ENCODE measurements around the gene OVAAL.
"Not testable (repeated sequence)": the region's sequence is repeated elsewhere in the genome, so short reads cannot be mapped to it uniquely, and the experiment has no call there.

Gene OVAAL

GRCh38 chr1:180548686-180549317 lies 10.0 kb upstream of the OVAAL start:
- H3K4me3 ChIP-seq (ENCODE audit: low read depth, low read length): no peak overlapping the region
- no peak for DNase-seq (ENCODE audit: low read depth)
- no peak for TF ChIP-seq CTCF (conservative IDR thresholded peaks at IDR 0.05; ENCODE audit: low read depth, low read length)

GRCh38 chr1:180549770-180550169 lies 9.0 kb upstream of the OVAAL start:
- not testable (repeated sequence) for H3K4me3 ChIP-seq (ENCODE audit: low read depth, low read length); DNase-seq (ENCODE audit: low read depth)

- no peak overlapping the region for H3K4me3 ChIP-seq (ENCODE audit: low read depth, low read length)
- TF ChIP-seq CTCF (conservative IDR thresholded peaks at IDR 0.05; ENCODE audit: low read depth, low read length): no peak
- DNase-seq (ENCODE audit: low read depth): no peak
Observed at GRCh38 chr1:180550241-180550640, 8.5 kb upstream of the OVAAL start.

GRCh38 chr1:180551997-180552396 lies 6.8 kb upstream of the OVAAL start:
- H3K4me3 ChIP-seq (ENCODE audit: low read depth, low read length): no peak overlapping the region
- no peak for DNase-seq (ENCODE audit: low read depth)
- TF ChIP-seq CTCF (conservative IDR thresholded peaks at IDR 0.05; ENCODE audit: low read depth, low read length): no peak

GRCh38 chr1:180553046-180553445 lies 5.7 kb upstream of the OVAAL start:
- DNase-seq (ENCODE audit: low read depth); H3K4me3 ChIP-seq (ENCODE audit: low read depth, low read length): not testable (repeated sequence)

- H3K4me3 ChIP-seq (ENCODE audit: low read depth, low read length): no peak overlapping the region
- no peak for TF ChIP-seq CTCF (conservative IDR thresholded peaks at IDR 0.05; ENCODE audit: low read depth, low read length)
- no peak for DNase-seq (ENCODE audit: low read depth)
Observed at GRCh38 chr1:180555411-180555810, 3.4 kb upstream of the OVAAL start.

GRCh38 chr1:180560200-180560867 lies 1.6 kb downstream of the OVAAL start:
- TF ChIP-seq CTCF (conservative IDR thresholded peaks at IDR 0.05; ENCODE audit: low read depth, low read length): no peak
- H3K4me3 ChIP-seq (ENCODE audit: low read depth, low read length): no peak overlapping the region
- DNase-seq (ENCODE audit: low read depth): no peak

GRCh38 chr1:180560868-180561600 lies 2.3 kb downstream of the OVAAL start:
- DNase-seq (ENCODE audit: low read depth): peak; percentile 41
- no peak overlapping the region for H3K4me3 ChIP-seq (ENCODE audit: low read depth, low read length)
- TF ChIP-seq CTCF (conservative IDR thresholded peaks at IDR 0.05; ENCODE audit: low read depth, low read length): no peak

Data from choroid plexus epithelial cell (primary cell).